ENCODE results near the gene CDH4. TPM values are rescaled to one million over a fixed set of nuclear protein-coding genes. Genes with fewer than 3 reads are reported as not detected.

Gene CDH4
- total RNA-seq, 2 experiments from 2014 or later, result 0.10 to 0.21 TPM

- intact Hi-C loops (cut with micrococcal nuclease), result no loop called here
- ChIA-PET CTCF (no interaction called here), POLR2A (no interaction called here)
- no peak overlapping the region for H3K4me3 Mint-ChIP-seq
- no peaks in the 10 kb centered on the region for H3K27me3 Mint-ChIP-seq
- DNase-seq, result no peak
- H3K9me3 Mint-ChIP-seq, result no peaks in the 10 kb centered on the region
- no peaks in the 10 kb centered on the region for H3K36me3 Mint-ChIP-seq
- no peak overlapping the region for H3K27ac Mint-ChIP-seq
- no peaks in the 10 kb centered on the region for H3K4me1 Mint-ChIP-seq (ENCODE audit: low read depth)
Measured at GRCh38 chr20:61908057-61909026, 656.3 kb downstream of the CDH4 start.

- H3K27ac Mint-ChIP-seq, result no peak overlapping the region
- no peaks in the 10 kb centered on the region for H3K9me3 Mint-ChIP-seq
- H3K36me3 Mint-ChIP-seq, result no peaks in the 10 kb centered on the region
- ChIA-PET POLR2A (no interaction called here), CTCF (no interaction called here)
- DNase-seq, result no peak
- no peaks in the 10 kb centered on the region for H3K4me1 Mint-ChIP-seq (ENCODE audit: low read depth)
- intact Hi-C loops (cut with micrococcal nuclease), result no loop called here
- H3K27me3 Mint-ChIP-seq, result no peaks in the 10 kb centered on the region
- H3K4me3 Mint-ChIP-seq, result no peak overlapping the region
Measured at GRCh38 chr20:61909028-61909427, 657.0 kb downstream of the CDH4 start.

- Mint-ChIP-seq H3K4me1 (ENCODE audit: low read depth) (no peaks in the 10 kb centered on the region), H3K9me3 (no peaks in the 10 kb centered on the region), H3K27me3 (no peaks in the 10 kb centered on the region), H3K27ac (no peak overlapping the region), H3K36me3 (no peaks in the 10 kb centered on the region), H3K4me3 (no peak overlapping the region)
- ChIA-PET CTCF (no interaction called here), POLR2A (no interaction called here)
- no peak for DNase-seq
- intact Hi-C loops (cut with micrococcal nuclease), result no loop called here
Measured at GRCh38 chr20:61909821-61910220, 657.8 kb downstream of the CDH4 start.

GRCh38 chr20:61911824-61912223 is 659.8 kb downstream of the CDH4 start:
- ChIA-PET POLR2A (no interaction called here), CTCF (no interaction called here)
- Mint-ChIP-seq H3K4me3 (no peak overlapping the region), H3K27me3 (peaks cover 2% of the 10 kb centered on the region), H3K4me1 (ENCODE audit: low read depth) (no peaks in the 10 kb centered on the region), H3K27ac (no peak overlapping the region), H3K36me3 (no peaks in the 10 kb centered on the region), H3K9me3 (no peaks in the 10 kb centered on the region)
- intact Hi-C loops (cut with micrococcal nuclease), result no loop called here
- no peak for DNase-seq

- CTCF ChIA-PET, result no interaction called here
- H3K4me1 Mint-ChIP-seq (ENCODE audit: low read depth), result no peaks in the 10 kb centered on the region
- DNase-seq, result no peak
- H3K36me3 Mint-ChIP-seq, result no peaks in the 10 kb centered on the region
- H3K27ac Mint-ChIP-seq, result no peak overlapping the region
- H3K4me3 Mint-ChIP-seq, result no peak overlapping the region
- H3K27me3 Mint-ChIP-seq, result peaks cover 2% of the 10 kb centered on the region
- POLR2A ChIA-PET, result no interaction called here
- H3K9me3 Mint-ChIP-seq, result no peaks in the 10 kb centered on the region
- intact Hi-C loops (cut with micrococcal nuclease), result no loop called here
Measured at GRCh38 chr20:61912665-61913422, 660.8 kb downstream of the CDH4 start.

GRCh38 chr20:61913423-61914225 is 661.6 kb downstream of the CDH4 start:
- Mint-ChIP-seq H3K9me3 (no peaks in the 10 kb centered on the region), H3K27me3 (peaks cover 2% of the 10 kb centered on the region), H3K4me3 (no peak overlapping the region), H3K27ac (no peak overlapping the region), H3K36me3 (no peaks in the 10 kb centered on the region), H3K4me1 (ENCODE audit: low read depth) (no peaks in the 10 kb centered on the region)
- ChIA-PET POLR2A (no interaction called here), CTCF (no interaction called here)
- intact Hi-C loops (cut with micrococcal nuclease), result no loop called here
- DNase-seq, result no peak

GRCh38 chr20:61915101-61915500 is 663.0 kb downstream of the CDH4 start:
- H3K27me3 Mint-ChIP-seq, result peaks cover 2% of the 10 kb centered on the region
- ChIA-PET POLR2A (no interaction called here), CTCF (no interaction called here)
- no peak for DNase-seq
- H3K9me3 Mint-ChIP-seq, result no peaks in the 10 kb centered on the region
- no peak overlapping the region for H3K27ac Mint-ChIP-seq
- intact Hi-C loops (cut with micrococcal nuclease), result no loop called here
- no peaks in the 10 kb centered on the region for H3K4me1 Mint-ChIP-seq (ENCODE audit: low read depth)
- H3K4me3 Mint-ChIP-seq, result no peak overlapping the region
- H3K36me3 Mint-ChIP-seq, result no peaks in the 10 kb centered on the region

GRCh38 chr20:61916318-61916891 is 664.3 kb downstream of the CDH4 start:
- Mint-ChIP-seq H3K27me3 (peaks cover 2% of the 10 kb centered on the region), H3K9me3 (no peaks in the 10 kb centered on the region), H3K4me1 (ENCODE audit: low read depth) (no peaks in the 10 kb centered on the region), H3K4me3 (no peak overlapping the region), H3K36me3 (no peaks in the 10 kb centered on the region), H3K27ac (no peak overlapping the region)
- intact Hi-C loops (cut with micrococcal nuclease), result no loop called here
- no peak for DNase-seq
- ChIA-PET CTCF (no interaction called here), POLR2A (no interaction called here)

GRCh38 chr20:61917474-61918145 is 665.5 kb downstream of the CDH4 start:
- Mint-ChIP-seq H3K4me3 (no peak overlapping the region), H3K27me3 (peaks cover 2% of the 10 kb centered on the region), H3K9me3 (no peaks in the 10 kb centered on the region), H3K36me3 (no peaks in the 10 kb centered on the region), H3K4me1 (ENCODE audit: low read depth) (no peaks in the 10 kb centered on the region), H3K27ac (no peak overlapping the region)
- intact Hi-C loops (cut with micrococcal nuclease), result no loop called here
- ChIA-PET CTCF (no interaction called here), POLR2A (no interaction called here)
- DNase-seq, result no peak

GRCh38 chr20:61918548-61918947 is 666.5 kb downstream of the CDH4 start:
- H3K36me3 Mint-ChIP-seq, result no peaks in the 10 kb centered on the region
- peaks cover 2% of the 10 kb centered on the region for H3K27me3 Mint-ChIP-seq
- DNase-seq, result no peak
- ChIA-PET POLR2A (no interaction called here), CTCF (no interaction called here)
- H3K9me3 Mint-ChIP-seq, result no peaks in the 10 kb centered on the region
- no peaks in the 10 kb centered on the region for H3K4me1 Mint-ChIP-seq (ENCODE audit: low read depth)
- no peak overlapping the region for H3K27ac Mint-ChIP-seq
- H3K4me3 Mint-ChIP-seq, result no peak overlapping the region
- intact Hi-C loops (cut with micrococcal nuclease), result no loop called here

- DNase-seq, result no peak
- ChIA-PET CTCF (no interaction called here), POLR2A (no interaction called here)
- Mint-ChIP-seq H3K36me3 (no peaks in the 10 kb centered on the region), H3K27me3 (peaks cover 2% of the 10 kb centered on the region), H3K4me3 (no peak overlapping the region), H3K4me1 (ENCODE audit: low read depth) (no peaks in the 10 kb centered on the region), H3K9me3 (no peaks in the 10 kb centered on the region), H3K27ac (no peak overlapping the region)
- intact Hi-C loops (cut with micrococcal nuclease), result no loop called here
Measured at GRCh38 chr20:61919239-61919638, 667.2 kb downstream of the CDH4 start.
